ENCODE measurements around the gene RARRES1. TPM values are rescaled to one million over a fixed set of nuclear protein-coding genes. Genes with fewer than 3 reads are reported as not detected.

The RARRES1 gene
- total RNA-seq, 1 experiment from 2014 or later = 0.35 TPM

DNA sequence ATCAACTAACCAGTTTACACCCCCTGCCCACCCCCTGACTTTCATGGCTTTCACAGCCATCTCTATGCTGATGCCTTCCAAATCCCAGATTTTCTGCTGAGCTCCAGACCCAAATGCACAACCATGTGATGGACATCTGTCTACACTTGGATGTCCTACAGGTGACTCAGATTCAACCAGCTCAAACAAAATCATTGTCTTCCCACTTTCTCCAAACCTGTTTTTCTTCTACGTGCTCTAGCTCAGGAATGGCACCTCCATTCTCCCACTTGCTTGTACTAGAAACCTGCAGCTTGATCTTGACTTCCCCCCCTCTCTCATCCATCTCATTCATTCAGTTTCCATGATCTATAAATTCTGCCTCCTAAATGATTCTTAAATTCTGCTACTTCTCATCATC lies 34.1 kb upstream of the RARRES1 start:
- ATAC-seq (no peak), DNase-seq (ENCODE audit: low spot score) (no peak)
- H3K4me1 Mint-ChIP-seq = peaks cover 24% of the 10 kb centered on the region
- ChIA-PET CTCF (interaction anchor here (1.1 to 1.9 kb wide), 3 partner anchors 25 to 39 kb away, joined by 3 to 6 read pairs (median 6); no protein-coding TSS in a partner anchor), POLR2A (no interaction called here)
- H3K9me3 Mint-ChIP-seq = no peaks in the 10 kb centered on the region
- H3K36me3 Mint-ChIP-seq = no peaks in the 10 kb centered on the region
- TF ChIP-seq ELF4 (CRISPR knock-in tag; IDR thresholded peaks at IDR 0.05; ENCODE audit: low read depth) = no peak
- TF ChIP-seq, protein P1, sequence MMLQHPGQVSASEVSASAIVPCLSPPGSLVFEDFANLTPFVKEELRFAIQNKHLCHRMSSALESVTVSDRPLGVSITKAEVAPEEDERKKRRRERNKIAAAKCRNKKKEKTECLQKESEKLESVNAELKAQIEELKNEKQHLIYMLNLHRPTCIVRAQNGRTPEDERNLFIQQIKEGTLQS (CRISPR knock-in tag; conservative IDR thresholded peaks at IDR 0.05) = no peak
- no peak for TF ChIP-seq NR3C1 (CRISPR knock-in tag; conservative IDR thresholded peaks at IDR 0.05; ENCODE audit: low read depth)
- no peak for TF ChIP-seq PRRX2 (CRISPR knock-in tag; IDR thresholded peaks at IDR 0.05)
- TF ChIP-seq SMAD3 (CRISPR knock-in tag; IDR thresholded peaks at IDR 0.05; ENCODE audit: borderline replicate concordance) = no peak
- TF ChIP-seq, protein P2, sequence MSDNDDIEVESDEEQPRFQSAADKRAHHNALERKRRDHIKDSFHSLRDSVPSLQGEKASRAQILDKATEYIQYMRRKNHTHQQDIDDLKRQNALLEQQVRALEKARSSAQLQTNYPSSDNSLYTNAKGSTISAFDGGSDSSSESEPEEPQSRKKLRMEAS (CRISPR knock-in tag; IDR thresholded peaks at IDR 0.05) = no peak
- H3K27me3 Mint-ChIP-seq (ENCODE audit: low read depth) = no peaks in the 10 kb centered on the region
- no peak overlapping the region for H3K27ac Mint-ChIP-seq
- H3K4me3 Mint-ChIP-seq = no peak overlapping the region

DNA sequence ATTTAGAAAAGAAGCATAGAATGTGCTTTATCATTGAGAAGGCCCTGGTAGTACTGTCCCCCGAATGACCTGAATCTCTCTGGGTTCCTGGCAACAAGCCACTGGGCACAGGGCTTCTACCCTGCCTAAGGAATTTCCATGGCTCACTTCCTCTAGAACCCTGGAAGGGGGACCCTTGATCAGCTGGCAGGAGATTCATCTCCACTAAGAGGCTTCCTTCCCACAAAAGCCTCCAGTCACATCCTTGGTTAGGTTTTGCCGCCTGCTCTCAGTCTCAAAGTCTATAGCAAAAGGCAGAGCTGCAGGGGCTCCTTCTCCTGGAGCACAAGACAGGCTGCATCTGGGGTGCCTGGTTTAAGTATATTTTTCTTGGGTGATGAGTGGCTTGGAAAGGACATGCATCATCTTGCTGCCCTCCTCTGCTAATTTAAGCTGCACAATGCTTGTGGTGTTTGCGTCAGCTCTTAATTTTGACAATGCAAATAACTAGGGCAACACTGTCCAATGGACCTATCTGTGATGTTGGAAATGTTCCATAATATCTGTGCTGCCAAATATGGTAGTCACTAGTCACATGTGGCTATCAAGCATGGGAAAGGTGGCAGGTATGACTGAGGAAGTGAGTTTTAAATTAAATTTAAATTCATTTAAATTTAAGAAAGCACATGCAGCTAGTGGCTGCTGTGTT lies 33.4 kb upstream of the RARRES1 start:
- Mint-ChIP-seq H3K36me3 (no peaks in the 10 kb centered on the region), H3K27ac (no peak overlapping the region), H3K4me1 (peaks cover 24% of the 10 kb centered on the region), H3K4me3 (no peak overlapping the region), H3K9me3 (no peaks in the 10 kb centered on the region), H3K27me3 (ENCODE audit: low read depth) (no peaks in the 10 kb centered on the region)
- CTCF ChIA-PET = interaction anchor here (1.1 to 1.9 kb wide), 3 partner anchors 26 to 38 kb away, joined by 3 to 6 read pairs (median 6); no protein-coding TSS in a partner anchor
- no peak for ATAC-seq
- POLR2A ChIA-PET = no interaction called here
- TF ChIP-seq, protein P3, sequence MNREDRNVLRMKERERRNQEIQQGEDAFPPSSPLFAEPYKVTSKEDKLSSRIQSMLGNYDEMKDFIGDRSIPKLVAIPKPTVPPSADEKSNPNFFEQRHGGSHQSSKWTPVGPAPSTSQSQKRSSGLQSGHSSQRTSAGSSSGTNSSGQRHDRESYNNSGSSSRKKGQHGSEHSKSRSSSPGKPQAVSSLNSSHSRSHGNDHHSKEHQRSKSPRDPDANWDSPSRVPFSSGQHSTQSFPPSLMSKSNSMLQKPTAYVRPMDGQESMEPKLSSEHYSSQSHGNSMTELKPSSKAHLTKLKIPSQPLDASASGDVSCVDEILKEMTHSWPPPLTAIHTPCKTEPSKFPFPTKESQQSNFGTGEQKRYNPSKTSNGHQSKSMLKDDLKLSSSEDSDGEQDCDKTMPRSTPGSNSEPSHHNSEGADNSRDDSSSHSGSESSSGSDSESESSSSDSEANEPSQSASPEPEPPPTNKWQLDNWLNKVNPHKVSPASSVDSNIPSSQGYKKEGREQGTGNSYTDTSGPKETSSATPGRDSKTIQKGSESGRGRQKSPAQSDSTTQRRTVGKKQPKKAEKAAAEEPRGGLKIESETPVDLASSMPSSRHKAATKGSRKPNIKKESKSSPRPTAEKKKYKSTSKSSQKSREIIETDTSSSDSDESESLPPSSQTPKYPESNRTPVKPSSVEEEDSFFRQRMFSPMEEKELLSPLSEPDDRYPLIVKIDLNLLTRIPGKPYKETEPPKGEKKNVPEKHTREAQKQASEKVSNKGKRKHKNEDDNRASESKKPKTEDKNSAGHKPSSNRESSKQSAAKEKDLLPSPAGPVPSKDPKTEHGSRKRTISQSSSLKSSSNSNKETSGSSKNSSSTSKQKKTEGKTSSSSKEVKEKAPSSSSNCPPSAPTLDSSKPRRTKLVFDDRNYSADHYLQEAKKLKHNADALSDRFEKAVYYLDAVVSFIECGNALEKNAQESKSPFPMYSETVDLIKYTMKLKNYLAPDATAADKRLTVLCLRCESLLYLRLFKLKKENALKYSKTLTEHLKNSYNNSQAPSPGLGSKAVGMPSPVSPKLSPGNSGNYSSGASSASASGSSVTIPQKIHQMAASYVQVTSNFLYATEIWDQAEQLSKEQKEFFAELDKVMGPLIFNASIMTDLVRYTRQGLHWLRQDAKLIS (CRISPR knock-in tag; IDR thresholded peaks at IDR 0.05; ENCODE audit: borderline replicate concordance) = no peak
- no peak for TF ChIP-seq MYBL2 (CRISPR knock-in tag; IDR thresholded peaks at IDR 0.05)
- TF ChIP-seq ZNF138 (CRISPR knock-in tag; conservative IDR thresholded peaks at IDR 0.05) = no peak
- TF ChIP-seq, protein P4, sequence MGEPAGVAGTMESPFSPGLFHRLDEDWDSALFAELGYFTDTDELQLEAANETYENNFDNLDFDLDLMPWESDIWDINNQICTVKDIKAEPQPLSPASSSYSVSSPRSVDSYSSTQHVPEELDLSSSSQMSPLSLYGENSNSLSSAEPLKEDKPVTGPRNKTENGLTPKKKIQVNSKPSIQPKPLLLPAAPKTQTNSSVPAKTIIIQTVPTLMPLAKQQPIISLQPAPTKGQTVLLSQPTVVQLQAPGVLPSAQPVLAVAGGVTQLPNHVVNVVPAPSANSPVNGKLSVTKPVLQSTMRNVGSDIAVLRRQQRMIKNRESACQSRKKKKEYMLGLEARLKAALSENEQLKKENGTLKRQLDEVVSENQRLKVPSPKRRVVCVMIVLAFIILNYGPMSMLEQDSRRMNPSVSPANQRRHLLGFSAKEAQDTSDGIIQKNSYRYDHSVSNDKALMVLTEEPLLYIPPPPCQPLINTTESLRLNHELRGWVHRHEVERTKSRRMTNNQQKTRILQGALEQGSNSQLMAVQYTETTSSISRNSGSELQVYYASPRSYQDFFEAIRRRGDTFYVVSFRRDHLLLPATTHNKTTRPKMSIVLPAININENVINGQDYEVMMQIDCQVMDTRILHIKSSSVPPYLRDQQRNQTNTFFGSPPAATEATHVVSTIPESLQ (CRISPR knock-in tag; IDR thresholded peaks at IDR 0.05) = no peak
- TF ChIP-seq ZNF396 (CRISPR knock-in tag; IDR thresholded peaks at IDR 0.05; ENCODE audit: borderline replicate concordance) = no peak
- no peak for TF ChIP-seq SP1 (CRISPR knock-in tag; conservative IDR thresholded peaks at IDR 0.05)
- no peak for TF ChIP-seq RELA (CRISPR knock-in tag; IDR thresholded peaks at IDR 0.05; ENCODE audit: borderline replicate concordance)
- no peak for DNase-seq (ENCODE audit: low spot score)

DNA sequence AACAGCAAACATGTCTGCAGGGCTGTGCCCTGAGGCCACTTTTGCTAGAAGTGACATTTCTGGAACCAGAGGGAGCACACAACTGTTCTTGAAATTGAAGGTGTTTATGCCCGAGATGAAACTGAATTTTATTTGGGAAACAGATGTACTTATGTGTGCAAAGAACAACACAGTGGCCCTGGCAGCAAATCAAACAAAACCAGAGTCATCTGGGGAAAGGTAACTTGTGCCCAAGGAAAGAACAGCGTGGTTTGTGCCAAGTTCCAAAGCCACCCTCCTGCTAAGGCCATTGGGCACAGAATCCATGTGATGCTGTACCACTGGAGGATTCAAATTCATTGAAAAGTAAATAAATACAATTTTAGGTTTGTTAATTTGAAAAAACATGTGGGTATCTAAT lies 31.2 kb upstream of the RARRES1 start:
- ATAC-seq (no peak), DNase-seq (ENCODE audit: low spot score) (no peak)
- no peaks in the 10 kb centered on the region for H3K36me3 Mint-ChIP-seq
- ChIA-PET CTCF (interaction anchor here (1.5 kb wide), 2 partner anchors 28 to 36 kb away, joined by 3 read pairs; no protein-coding TSS in a partner anchor), POLR2A (no interaction called here)
- H3K4me3 Mint-ChIP-seq = no peak overlapping the region
- no peak overlapping the region for H3K27ac Mint-ChIP-seq
- H3K9me3 Mint-ChIP-seq = no peaks in the 10 kb centered on the region
- H3K4me1 Mint-ChIP-seq = peaks cover 14% of the 10 kb centered on the region
- H3K27me3 Mint-ChIP-seq (ENCODE audit: low read depth) = no peaks in the 10 kb centered on the region
- no peak for TF ChIP-seq RORB (CRISPR knock-in tag; IDR thresholded peaks at IDR 0.05)
- TF ChIP-seq, protein P5, sequence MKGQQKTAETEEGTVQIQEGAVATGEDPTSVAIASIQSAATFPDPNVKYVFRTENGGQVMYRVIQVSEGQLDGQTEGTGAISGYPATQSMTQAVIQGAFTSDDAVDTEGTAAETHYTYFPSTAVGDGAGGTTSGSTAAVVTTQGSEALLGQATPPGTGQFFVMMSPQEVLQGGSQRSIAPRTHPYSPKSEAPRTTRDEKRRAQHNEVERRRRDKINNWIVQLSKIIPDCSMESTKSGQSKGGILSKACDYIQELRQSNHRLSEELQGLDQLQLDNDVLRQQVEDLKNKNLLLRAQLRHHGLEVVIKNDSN (CRISPR knock-in tag; IDR thresholded peaks at IDR 0.05) = no peak
- TF ChIP-seq RELA (CRISPR knock-in tag; IDR thresholded peaks at IDR 0.05; ENCODE audit: borderline replicate concordance) = no peak
- TF ChIP-seq GABPB1 (CRISPR knock-in tag; IDR thresholded peaks at IDR 0.05) = no peak
- TF ChIP-seq, protein P6, sequence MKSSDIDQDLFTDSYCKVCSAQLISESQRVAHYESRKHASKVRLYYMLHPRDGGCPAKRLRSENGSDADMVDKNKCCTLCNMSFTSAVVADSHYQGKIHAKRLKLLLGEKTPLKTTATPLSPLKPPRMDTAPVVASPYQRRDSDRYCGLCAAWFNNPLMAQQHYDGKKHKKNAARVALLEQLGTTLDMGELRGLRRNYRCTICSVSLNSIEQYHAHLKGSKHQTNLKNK (CRISPR knock-in tag; IDR thresholded peaks at IDR 0.05) = no peak
- TF ChIP-seq ZNF232 (CRISPR knock-in tag; IDR thresholded peaks at IDR 0.05) = no peak
- TF ChIP-seq SMAD4 (CRISPR knock-in tag; IDR thresholded peaks at IDR 0.05) = no peak
- no peak for TF ChIP-seq MXD4 (CRISPR knock-in tag; IDR thresholded peaks at IDR 0.05; ENCODE audit: borderline replicate concordance)
- TF ChIP-seq, protein P7, sequence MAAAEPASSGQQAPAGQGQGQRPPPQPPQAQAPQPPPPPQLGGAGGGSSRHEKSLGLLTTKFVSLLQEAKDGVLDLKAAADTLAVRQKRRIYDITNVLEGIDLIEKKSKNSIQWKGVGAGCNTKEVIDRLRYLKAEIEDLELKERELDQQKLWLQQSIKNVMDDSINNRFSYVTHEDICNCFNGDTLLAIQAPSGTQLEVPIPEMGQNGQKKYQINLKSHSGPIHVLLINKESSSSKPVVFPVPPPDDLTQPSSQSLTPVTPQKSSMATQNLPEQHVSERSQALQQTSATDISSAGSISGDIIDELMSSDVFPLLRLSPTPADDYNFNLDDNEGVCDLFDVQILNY (CRISPR knock-in tag; IDR thresholded peaks at IDR 0.05) = no peak
- TF ChIP-seq SMAD3 (CRISPR knock-in tag; IDR thresholded peaks at IDR 0.05; ENCODE audit: borderline replicate concordance) = no peak
- no peak for TF ChIP-seq FOXJ3 (CRISPR knock-in tag; IDR thresholded peaks at IDR 0.05; ENCODE audit: borderline replicate concordance)
